ENCODE results near the gene ATP6V1G2.

- TF ChIP-seq CTCF (IDR thresholded peaks at IDR 0.05; ENCODE audit: insufficient read depth, low read length), result no peak
- no peak for TF ChIP-seq REST (IDR thresholded peaks at IDR 0.05; ENCODE audit: insufficient replicate concordance, low read depth)
- TF ChIP-seq POLR2AphosphoS5 (IDR thresholded peaks at IDR 0.05; ENCODE audit: low read depth), result no peak
- no peak for TF ChIP-seq GABPA (IDR thresholded peaks at IDR 0.05; ENCODE audit: low read depth)
Observed at GRCh38 chr6:31525553-31525931, 20.9 kb downstream of the ATP6V1G2 start.
